Amniotic epithelial cell (primary cell): ENCODE results near the gene CTNNA1.

Source experiments
- DNase-seq: peaks from one replicate; pipeline ENCODE4 v3.0.0-alpha.2; 2010; ENCODE audit warnings: low read depth

The CTNNA1 gene

DNA sequence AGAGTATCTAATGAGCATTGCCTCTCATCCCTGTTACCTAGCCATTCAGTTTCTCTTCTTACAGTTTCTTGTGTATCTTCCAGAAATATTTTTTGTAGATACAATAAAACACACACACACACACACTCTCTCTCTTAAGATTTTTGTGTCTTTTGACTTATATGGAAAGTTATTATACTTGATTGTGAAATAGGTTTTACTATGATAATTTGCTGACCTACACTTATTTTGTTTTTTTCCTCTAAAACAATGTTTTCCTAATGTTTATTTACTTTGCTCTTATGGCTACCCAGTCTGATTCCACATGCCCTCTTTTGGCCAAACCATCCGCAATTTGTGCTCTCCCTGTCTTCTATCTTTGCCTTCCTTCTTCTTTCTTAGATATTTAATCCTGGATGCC, 96.7 kb downstream of the CTNNA1 start:
- DNase-seq, result no peak

DNA sequence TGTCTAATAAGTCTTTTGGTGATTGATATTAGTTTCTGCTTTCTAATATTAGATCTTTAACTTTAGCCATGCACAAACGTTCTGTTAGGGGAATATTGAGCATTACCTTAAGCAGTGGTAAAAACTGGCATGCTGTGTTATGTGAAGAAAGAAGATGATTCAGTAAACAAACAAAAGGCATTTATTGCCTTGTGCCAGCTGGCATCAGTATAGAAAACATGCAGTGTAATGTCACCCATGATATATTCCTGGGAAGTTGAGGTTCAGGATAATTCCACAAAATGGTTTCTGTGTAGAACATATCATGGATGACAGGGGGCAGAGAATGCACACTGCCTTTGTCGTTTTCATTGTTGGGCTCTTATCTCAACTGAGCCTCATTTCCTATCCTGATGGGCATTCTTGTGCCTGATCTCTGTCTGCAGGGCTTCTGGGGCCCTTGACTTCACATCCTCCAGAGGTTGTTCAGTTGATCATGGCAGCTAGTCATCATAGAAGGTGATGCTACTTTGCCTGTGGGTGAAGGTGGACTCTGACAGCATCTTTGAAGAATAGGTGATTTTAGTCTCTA, 97.7 kb downstream of the CTNNA1 start:
- no peak for DNase-seq

DNA sequence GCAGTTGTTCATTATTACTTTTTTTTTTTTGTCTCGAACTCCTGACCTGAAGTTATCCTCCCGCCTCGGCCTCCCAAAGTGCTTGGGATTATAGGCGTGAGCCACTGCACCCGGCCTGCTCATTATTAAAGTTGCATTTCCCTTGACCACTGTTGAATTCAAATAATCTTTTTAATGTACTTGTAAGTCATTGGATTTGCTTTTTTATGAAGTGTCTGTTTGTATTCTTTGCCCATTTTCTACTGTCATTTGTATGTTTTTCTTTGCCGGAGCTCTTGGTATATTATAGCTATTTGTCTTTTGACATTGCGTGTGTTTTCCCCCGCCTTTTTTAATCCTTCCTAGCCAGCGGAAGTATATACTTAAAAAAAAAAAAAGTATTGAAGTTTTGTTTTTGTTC, 99.9 kb downstream of the CTNNA1 start:
- no peak for DNase-seq

DNA sequence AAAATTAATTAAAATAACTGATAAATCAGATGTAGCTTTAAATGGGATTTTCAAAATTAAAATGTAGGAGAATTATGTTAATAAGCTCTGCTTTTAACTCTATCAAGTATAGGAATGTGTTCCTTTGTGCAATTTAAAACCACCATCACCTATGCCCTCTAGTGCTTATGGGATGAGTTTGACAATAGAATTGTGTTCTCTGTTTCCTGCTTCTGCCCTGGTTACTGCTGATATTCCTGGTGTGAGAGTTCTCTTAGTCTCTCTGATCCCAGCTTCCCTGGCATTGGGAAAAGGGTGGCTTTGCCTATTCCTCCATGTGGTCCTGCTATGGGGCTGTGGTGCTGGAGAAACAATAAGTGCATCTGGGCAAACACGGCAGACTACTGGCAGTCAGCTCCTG, 113.8 kb downstream of the CTNNA1 start:
- DNase-seq, result no peak

DNA sequence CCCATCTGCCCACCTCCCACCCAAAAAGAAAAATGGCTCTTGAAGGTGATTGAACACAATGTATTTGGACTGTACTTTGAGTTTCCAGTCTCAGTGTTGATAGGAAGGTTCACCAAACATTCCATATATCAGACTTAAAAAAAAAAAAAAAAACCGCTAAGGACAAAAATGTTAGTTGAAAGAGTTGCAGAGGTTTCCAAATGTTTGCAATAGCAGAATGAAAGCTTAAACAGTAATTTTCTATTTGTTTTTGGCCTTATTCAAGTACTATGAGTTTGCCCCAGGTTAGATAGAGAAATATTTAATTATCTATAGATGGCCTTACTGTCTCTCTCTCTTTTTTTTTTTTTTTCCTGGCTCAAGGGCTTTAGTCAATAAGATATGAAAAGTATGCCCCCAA, 115.8 kb downstream of the CTNNA1 start:
- DNase-seq, result no peak

DNA sequence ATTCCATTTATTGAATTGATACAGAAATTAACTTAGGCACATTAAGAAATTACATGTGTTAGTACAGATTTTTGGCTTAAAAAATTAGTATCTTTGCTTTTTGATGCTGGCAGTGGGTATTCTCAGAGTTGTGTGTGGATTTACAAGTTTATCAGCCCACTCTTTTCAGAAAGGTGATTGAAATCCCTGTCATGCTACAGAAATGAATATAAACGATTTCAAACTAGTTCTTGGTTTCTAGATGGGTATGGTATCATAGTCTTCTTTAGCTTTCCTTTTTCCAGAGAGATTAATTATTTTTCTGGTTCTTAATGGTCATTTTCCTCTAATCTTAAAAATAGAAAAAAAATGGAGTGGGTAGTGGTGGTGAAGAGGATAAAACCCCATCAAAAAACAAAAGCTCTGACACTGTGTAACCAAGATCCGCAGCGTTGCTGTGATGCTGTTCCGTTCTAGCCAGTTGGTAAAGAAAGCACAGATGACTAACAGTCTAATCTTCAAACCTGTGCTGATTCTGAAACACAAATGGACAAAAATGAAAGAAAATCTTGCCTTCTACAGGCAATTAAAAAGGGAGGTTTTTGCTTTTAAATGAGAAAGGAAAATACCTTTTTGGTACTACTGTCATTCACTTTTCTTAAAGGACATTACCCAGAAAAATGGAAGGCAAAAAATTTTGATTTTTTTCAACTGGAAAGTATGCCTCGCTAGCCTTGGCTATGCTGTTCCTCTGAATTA, 116.7 kb downstream of the CTNNA1 start:
- peak; percentile 63 for DNase-seq

DNA sequence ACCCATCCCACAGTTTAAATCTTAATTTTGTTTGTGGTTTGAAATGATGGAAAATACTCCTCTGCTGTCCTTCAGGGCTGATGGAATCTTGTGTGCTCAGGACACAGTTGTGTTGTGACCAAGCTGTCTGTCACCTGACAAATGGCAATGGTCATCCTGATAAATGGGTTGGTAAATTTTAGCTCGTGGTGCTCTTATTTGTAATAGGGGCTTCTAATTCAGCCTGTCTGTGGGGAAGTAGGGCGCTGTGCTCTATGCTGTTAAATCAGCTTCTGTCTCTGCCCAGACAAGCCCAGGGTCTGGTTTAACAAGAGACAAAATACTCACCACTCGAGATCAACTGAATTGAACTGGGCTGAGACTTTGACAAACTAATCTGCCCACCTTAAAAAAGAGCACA, 117.4 kb downstream of the CTNNA1 start:
- DNase-seq, result no peak

DNA sequence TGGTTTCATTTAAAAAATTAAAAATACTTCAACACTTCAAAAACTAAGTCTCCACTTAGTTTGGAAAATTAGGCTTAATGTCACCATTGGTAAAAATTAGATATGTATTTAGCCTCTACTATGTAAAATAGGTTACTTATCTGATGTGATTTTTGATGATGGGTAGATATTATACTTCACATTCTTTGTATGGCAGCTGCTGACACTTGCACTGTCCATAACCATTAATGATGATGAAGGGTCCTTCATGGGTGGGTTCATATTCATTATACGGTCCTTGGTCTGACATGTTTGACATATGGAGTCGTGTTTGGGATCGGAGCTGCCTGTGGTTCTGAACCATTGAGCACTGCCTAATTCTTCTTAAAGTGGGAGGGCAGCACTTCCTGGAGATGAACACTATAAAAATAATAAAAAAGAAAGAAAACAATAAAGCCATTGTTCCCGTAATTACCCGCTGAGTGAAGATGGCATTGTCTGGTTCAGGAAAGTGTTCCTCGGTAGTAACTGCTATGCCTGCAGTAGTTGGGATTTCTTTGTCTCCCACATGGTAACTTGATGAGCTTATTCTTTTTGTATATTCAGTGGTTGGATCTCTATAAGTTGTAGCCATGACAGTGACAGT, 119.7 kb downstream of the CTNNA1 start:
- DNase-seq, result no peak

DNA sequence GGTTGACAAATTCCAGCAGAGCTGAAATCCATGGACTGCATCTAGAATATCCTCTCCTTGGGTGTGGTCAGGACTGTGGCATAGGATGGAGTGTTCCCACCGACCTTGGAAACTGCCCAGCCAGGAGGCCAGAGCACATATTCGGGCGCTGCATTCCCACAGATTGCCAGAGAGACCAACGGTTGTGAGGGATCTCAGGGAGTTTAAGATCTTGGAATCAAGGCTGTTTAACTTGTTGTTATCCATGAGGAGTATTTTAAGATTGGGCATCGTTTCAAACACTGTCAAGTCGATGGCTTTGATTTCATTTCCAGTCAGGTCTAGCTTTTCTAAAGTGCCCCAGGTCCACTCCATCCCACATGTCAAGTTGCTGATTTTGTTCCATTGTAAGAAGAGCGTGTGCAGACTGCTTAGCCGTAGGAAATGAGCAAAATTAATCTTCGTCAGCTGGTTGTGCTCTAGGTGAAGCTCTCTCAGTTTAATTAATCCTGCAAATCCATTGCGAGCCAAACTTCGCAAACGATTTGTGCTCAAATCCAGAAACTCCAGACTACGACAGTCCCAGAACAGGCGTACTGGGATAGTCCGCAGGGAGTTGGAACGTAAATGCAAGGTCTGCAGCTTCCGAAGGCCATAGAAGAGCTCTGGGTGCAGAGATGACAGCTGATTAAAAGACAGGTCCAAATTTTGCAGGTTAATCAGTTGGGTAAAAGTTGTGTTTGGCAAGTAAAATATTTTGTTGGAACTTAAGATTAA, 120.4 kb downstream of the CTNNA1 start:
- DNase-seq, result no peak

DNA sequence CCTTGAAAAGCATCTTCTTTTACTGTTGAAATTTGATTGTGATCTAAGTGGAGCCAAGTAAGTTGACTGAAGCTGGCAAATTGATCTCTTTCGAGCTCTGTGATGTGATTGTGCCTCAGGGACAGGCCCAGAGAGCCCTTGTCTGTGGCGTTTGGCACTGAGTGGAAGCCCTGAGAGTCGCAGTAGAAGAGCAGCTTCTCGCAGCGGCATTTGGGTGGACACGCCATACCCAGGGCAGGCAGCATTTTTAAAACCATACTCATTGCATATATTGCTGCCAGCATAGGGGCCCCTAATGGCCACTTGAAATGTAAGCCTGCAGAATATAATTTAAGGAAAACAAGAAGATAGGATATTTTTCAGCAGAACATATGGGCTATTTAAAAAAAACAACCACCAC, 121.0 kb downstream of the CTNNA1 start:
- DNase-seq, result no peak

DNA sequence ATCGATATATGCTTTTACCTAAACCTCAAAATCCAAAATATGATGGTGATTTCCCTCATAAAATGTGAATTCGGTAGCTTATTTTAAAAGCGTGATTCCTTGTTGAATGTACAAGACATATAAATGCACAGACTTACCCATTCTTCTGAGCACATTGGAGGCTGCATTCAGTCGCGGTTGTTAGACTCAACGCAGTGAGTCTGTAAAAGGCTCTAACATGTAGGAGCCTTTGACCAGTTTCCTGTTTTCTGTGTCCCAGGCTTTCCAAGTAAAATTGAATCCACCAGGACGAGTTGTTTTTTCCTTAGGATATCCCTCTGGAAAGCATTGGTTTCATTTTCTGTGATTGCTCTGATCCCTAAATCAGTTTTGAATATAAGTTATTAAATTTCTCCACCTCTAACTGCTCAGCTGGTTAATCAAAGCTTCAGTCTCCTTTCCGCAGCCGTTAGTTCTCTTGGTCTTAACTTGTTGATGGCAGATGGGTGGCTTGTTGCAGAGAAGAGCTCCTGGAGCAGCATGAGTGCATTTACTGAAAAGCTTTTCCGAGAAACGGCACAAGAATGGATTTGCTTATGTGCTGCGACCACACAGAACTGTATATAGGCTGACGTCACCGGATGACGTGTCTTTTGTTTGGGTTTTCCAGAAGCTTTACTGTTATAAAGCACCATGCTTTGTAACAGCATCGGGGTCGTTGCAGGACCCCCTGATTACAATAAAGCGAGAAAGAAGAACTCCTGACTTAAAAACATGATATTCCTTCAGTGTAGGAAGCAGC, 121.7 kb downstream of the CTNNA1 start, which contains the start of gene LRRTM2:
LRRTM2 (minus strand) TSS at position 565 of the 781 bp plus-strand sequence; CDS start at position 141, 424 bp downstream.
- peak; percentile 87 for DNase-seq

DNA sequence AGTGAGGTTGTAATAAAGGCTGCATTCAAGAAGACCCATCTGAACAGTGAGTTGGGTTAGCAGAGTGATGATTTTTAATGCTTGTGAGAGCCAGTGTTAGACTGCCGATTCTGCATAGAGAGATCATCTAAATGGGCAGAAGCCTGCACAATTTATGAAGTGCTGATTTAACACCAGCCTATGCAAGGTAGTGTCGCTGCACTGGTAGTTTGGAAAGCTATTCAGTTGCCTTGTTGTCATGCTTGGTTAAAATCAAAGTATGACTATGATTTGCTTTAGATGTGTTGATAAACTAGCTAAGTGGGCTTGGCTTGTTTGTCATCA, 122.3 kb downstream of the CTNNA1 start:
- peak; percentile 11 for DNase-seq

DNA sequence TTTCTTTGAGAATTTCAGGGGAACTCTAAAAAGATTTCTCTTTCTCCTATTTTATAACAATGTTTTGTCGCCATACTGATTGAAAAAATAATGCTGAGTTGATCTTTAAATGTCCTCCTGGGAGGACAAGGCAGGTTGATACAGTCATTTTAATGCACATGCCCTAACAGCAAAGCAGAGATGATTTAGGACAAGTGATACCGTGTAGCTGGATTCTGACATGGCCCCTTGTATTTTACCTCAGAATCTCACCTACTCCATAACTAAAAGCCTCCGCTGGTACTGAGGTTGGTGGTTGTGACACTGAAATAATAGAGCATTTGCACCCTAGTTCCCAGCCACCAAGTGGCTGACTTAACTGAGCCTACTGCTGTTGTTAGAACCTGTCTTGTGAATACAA, 122.7 kb downstream of the CTNNA1 start:
- no peak for DNase-seq

DNA sequence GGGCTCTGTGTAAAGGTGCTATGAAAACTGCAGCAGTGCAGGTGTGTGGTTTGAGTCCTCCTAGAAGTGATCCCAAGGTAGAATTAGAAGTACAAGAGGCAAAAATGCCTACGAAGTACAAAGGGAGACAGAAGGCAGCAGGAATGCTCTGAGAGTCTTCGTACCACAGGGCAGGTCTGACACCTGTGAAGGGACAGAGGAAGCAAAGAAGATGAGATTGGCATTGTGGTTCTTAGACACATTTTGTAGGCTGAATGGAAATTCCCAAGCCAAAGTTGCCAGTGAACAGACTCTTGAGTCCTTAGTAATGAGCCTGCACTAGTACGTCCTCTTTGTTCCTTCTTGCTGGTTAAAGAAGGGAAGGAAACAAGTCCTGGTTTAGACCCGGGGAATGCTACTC, 123.6 kb downstream of the CTNNA1 start:
- no peak for DNase-seq

DNA sequence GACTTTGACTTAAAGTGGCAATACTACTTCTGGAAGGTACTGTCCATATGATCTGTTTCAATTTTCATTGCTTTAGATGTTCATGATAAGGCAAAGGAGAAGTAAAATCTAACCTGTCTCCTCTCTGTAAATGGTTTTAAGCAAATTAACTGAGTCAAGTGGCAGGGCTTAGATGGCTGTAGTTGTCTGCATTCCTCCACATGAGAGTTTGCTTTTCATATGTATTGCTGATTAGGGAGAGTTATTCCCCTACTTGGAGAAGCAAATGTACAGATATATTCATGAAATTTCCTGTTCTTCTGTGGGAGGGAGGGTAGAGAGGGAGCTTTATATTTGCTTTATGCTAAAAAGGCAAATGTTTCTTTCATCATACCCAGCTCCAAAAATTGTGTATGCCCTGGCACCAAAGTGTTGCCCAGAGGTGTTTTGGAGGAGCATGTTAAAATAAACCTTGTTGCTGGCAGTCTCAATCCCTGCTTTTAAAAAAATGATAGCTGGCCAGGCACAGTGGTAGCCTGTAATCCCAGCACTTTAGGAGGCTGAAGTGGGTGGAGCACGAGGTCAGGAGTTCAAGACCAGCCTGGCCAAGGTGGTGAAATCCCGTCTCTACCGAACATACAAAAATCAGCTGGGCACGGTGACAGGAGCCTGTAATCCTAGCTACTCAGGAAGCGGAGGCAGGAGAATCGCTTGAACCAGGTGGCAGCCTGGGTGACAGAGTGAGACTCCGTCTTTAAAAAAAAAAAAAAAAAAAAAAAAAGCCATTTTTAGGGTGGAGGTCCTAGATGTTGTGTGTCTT, 125.4 kb downstream of the CTNNA1 start:
- no peak for DNase-seq

DNA sequence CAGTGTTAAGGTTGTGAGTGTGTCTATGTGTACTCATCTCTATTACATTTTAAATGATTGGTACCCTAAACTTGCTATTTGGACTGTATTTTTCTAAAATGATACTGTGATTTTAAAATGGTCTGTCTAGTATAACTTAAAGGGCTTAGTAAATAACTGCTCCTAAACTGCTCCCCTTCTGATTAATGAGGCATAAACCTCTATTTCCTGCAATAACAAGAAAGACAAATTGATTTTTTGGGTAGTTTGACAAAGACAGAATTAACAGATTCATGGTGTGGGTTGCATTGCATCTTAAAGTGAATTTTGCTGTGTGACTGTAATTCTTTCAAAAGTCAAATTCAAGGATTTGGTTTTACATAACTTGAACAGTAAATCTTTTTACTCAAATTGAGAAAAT, 130.0 kb downstream of the CTNNA1 start:
- DNase-seq, result no peak

DNA sequence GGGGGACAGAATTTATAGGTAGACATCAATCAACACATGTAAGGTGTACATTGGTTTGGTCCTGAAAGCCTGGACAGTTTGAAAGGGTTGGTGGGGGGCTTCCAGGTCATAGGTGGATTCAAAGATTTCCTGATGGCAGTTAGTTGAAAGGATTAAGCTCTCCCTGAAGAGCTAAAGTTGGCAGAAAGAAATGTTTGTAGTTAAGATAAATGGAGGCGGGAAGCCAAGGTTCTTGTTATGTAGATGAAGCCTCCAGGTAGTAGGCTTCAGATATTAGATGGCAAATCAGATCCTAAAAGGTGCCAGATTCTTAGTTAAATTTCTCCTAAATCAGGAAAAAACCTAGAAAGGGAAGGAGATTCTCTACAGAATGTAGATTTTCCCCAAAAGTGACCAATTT, 130.9 kb downstream of the CTNNA1 start:
- no peak for DNase-seq

DNA sequence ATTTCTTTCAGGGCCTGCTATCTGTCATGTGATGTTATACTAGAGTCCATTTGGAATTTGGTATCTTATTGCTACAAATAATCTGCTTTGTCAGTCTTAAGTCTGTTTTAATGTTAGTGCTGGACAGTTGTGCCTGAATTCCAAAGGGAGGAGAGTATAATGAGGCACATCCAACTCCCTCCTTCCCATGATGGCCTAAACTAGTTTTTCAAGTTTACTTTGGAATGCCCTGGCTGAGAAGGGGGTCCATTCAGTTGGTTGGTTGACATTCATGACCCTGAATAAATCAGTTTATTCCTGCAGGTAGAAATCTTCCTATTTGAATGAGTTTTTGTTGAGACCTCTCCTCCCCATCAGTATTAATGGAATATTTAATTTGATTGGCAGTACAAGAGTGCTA, 131.3 kb downstream of the CTNNA1 start:
- DNase-seq, result no peak

DNA sequence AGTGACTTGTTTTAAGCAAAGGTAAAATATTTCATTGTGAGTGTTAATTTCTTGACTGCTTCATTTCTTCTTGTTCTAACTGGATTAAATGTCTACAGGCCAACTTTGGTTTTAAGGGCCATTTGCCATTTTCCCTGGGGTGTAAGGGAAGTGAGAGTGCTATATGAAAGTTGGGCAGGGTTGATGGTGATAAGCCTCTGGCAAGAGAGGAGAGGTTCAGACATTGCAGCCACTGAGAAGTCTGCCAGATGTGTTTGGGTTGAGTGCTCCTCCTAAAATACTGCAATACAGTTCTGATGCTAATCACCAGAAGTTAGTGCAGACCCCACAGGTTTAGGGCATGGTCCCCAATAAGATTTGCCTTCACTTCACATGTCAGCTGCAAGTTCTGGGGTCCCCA, 136.8 kb downstream of the CTNNA1 start:
- no peak for DNase-seq

DNA sequence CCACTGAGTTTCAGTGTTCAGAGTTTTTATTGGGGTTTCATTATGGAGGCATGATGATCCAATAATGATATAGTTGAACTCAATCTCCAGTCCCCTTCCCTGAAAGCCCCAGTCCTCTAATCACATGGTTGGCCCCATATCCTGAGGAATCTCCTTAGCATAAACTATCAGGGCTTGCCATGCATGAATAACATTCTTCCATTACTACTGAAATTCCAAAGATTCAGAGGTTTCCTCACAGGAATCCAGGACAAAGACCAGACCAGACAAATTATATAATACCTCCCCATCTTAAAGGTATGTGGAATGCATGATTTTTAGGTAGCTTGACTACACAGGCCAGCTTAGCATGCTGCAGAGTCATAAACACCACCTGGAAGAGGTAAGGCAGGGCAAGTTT, 137.4 kb downstream of the CTNNA1 start:
- DNase-seq, result no peak

DNA sequence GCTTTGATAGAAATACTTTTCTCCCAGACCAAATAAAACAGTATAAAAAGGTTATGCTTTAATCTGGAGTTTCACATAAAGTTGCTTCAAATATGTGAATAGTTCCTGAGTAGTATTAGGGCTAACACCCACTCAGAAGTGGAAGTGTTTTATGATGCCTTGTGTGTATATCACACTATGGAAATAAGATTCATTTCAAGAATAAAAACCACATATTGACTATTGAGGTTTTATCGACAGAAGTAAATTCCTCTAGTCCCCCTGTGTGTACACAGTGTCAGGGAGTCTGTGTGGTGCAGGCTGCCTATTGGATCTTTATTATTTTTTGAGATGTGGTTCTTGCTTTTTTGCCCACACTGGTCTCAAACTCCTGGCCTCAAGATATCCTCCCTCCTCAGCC, 142.7 kb downstream of the CTNNA1 start:
- no peak for DNase-seq
